Ishikawa (cell line): Measurements from ENCODE around the gene SAMSN1.

Experiments used
- CEBPB ChIP-seq: IDR thresholded peaks from 2 replicates; pipeline ENCODE4 v1.6.1; 2012
- CREB1 ChIP-seq: IDR thresholded peaks from 2 replicates; pipeline ENCODE4 v1.6.1; 2012; ENCODE audit warnings: low read depth
- EGR1 ChIP-seq: IDR thresholded peaks from 2 replicates; pipeline ENCODE4 v1.6.1; 2012
- EP300 ChIP-seq: IDR thresholded peaks from 2 replicates; pipeline ENCODE4 v1.6.1; 2012; ENCODE audit warnings: borderline replicate concordance
- FOXM1 ChIP-seq: IDR thresholded peaks from 2 replicates; pipeline ENCODE4 v1.6.1; 2012; ENCODE audit warnings: low read depth, borderline replicate concordance
- NFIC ChIP-seq: IDR thresholded peaks from 2 replicates; pipeline ENCODE4 v1.6.1; 2012
- RAD21 ChIP-seq: IDR thresholded peaks from 2 replicates; pipeline ENCODE4 v1.6.1; 2012; ENCODE audit warnings: low read depth
- TAF1 ChIP-seq: IDR thresholded peaks from 2 replicates; pipeline ENCODE4 v1.6.1; 2012; ENCODE audit warnings: low read depth, mild to moderate bottlenecking
- TCF12 ChIP-seq: IDR thresholded peaks from 2 replicates; pipeline ENCODE4 v1.6.1; 2012; ENCODE audit warnings: low read depth
- TEAD4 ChIP-seq: IDR thresholded peaks from 2 replicates; pipeline ENCODE4 v1.6.1; 2012
- YY1 ChIP-seq: IDR thresholded peaks from 2 replicates; pipeline ENCODE4 v1.6.1; 2012; ENCODE audit warnings: low read depth
- ZBTB7A ChIP-seq: IDR thresholded peaks from 2 replicates; pipeline ENCODE4 v1.6.1; 2012; ENCODE audit warnings: low read depth
- TF ChIP-seq, protein P1 (sequence below): IDR thresholded peaks from 2 replicates; pipeline ENCODE4 v1.6.1; 2012
- TF ChIP-seq, protein P2 (sequence below): IDR thresholded peaks from 2 replicates; pipeline ENCODE4 v1.6.1; 2012; ENCODE audit warnings: low read depth, mild to moderate bottlenecking
- TF ChIP-seq, protein P3 (sequence below): IDR thresholded peaks from 2 replicates; pipeline ENCODE4 v1.6.1; 2012

The SAMSN1 gene

DNA sequence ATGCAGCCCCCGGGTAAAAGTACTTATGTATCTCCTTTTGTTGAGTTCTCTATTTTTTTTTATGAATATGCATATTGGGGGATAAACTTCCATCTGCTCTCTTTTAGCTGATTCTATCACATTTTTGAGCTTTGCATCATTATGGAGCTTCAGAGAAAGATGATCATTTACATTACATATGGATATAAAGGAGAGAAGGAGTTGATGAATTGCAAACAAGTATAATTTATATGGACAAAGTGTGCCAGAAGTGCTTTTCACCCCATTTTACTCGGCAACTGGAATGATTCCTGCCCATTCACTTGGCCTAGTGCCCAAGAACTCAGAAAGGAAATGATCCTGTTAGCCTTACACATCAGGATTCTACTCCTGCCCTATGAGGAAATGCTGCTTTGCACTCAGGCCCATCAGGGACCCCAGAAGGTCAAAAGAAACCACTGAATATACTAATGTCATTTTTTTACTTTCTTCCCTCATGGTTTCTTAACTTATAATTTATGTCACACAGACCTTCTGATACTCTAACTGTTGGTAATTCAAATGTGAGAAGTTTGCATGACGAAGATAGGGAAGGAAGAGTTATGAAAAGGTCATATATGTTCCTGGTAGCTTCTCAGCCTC lies 65.6 kb downstream of the SAMSN1 start:
- TF ChIP-seq, protein P1, sequence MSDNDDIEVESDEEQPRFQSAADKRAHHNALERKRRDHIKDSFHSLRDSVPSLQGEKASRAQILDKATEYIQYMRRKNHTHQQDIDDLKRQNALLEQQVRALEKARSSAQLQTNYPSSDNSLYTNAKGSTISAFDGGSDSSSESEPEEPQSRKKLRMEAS, result no peak

DNA sequence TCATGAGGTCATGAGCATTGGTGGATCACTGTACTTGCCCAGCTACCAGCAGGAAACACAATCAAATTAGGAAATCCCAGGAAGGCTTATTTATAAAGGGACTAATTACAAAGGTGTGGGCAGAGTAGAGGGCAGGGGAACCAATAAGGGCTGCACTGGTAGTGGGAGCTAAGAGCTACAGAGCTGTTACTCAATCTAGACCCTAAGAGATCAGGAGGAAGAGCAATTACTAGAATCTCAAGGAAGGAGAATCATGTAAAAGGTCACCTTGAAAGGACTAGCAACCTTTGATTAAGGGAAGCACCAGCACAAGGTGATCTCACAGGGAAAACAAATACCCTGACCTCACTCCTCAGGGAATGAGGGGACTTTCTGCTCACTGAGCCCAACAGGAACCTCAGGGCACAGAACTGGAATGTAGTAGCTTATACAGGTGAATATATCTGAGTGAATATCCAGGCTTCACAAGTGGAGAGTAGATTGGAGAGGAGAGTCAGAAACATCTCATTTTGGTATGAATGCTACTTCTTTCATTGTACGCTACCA lies 66.8 kb downstream of the SAMSN1 start:
- no peak for TF ChIP-seq TEAD4
- no peak for TF ChIP-seq NFIC
- TF ChIP-seq TAF1, result no peak
- no peak for TF ChIP-seq RAD21
- no peak for TF ChIP-seq CEBPB
- TF ChIP-seq, protein P2, sequence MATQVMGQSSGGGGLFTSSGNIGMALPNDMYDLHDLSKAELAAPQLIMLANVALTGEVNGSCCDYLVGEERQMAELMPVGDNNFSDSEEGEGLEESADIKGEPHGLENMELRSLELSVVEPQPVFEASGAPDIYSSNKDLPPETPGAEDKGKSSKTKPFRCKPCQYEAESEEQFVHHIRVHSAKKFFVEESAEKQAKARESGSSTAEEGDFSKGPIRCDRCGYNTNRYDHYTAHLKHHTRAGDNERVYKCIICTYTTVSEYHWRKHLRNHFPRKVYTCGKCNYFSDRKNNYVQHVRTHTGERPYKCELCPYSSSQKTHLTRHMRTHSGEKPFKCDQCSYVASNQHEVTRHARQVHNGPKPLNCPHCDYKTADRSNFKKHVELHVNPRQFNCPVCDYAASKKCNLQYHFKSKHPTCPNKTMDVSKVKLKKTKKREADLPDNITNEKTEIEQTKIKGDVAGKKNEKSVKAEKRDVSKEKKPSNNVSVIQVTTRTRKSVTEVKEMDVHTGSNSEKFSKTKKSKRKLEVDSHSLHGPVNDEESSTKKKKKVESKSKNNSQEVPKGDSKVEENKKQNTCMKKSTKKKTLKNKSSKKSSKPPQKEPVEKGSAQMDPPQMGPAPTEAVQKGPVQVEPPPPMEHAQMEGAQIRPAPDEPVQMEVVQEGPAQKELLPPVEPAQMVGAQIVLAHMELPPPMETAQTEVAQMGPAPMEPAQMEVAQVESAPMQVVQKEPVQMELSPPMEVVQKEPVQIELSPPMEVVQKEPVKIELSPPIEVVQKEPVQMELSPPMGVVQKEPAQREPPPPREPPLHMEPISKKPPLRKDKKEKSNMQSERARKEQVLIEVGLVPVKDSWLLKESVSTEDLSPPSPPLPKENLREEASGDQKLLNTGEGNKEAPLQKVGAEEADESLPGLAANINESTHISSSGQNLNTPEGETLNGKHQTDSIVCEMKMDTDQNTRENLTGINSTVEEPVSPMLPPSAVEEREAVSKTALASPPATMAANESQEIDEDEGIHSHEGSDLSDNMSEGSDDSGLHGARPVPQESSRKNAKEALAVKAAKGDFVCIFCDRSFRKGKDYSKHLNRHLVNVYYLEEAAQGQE, result no peak

DNA sequence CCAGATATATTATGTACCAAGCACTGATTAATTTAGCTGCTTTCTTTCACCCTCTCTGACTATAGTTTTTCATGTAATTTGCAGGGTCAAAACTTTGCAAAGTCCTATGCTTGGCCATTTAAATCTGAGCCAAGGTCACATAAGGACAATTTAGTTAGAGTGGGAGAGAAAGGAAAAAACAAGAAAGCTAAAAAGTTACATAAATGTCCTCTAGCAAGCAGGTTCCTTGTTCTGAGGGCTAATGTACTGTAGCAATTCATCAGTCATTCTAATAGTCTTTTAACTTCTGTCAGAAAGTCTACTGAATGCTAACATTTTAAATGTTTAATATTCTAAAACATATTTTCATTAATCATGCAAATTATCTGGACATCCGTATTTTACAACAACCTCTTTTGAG lies 68.3 kb downstream of the SAMSN1 start:
- TF ChIP-seq YY1 (no peak), NFIC (no peak), ZBTB7A (no peak), TCF12 (no peak), EP300 (no peak)

DNA sequence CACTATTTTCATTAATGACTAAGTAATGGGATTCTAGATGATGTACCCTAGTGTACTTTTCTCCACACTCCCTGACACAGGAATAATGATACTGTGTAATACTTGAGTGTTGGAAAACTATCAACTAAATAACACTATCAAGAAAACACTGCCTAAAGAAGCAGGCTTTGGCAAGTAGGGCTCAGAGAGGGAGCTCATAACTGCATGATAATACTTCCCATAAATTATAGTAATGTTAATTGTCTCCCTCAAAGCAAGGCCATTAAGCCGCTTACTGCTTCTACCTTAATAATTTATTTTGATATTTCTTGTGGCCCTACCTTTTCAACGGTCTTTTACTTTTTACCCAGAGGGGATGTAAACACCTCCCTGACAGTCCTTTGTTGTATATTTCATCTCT lies 69.0 kb downstream of the SAMSN1 start:
- TF ChIP-seq EGR1 (no peak), ZBTB7A (no peak), EP300 (no peak), FOXM1 (no peak)
- TF ChIP-seq, protein P2, result no peak
- TF ChIP-seq, protein P3, sequence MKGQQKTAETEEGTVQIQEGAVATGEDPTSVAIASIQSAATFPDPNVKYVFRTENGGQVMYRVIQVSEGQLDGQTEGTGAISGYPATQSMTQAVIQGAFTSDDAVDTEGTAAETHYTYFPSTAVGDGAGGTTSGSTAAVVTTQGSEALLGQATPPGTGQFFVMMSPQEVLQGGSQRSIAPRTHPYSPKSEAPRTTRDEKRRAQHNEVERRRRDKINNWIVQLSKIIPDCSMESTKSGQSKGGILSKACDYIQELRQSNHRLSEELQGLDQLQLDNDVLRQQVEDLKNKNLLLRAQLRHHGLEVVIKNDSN, result no peak

DNA sequence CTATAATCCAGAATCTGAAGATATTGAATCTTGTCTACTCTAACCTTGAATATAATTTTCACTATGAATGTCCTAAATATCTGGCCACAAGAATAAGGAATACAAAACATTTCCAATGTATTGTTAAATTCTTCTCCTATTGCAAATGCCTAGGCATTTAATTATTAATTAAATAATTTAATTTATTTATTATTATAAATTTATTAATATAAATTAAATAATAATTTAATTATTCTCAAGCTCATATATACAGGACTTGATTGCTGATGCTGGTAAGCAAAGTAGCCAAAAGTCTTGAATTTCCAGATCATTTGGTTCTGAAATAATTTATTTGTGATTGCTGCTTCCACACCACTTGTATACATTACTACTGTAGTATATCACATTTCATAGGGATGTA lies 71.1 kb downstream of the SAMSN1 start:
- TF ChIP-seq YY1 (no peak), CEBPB (no peak), EP300 (no peak), TAF1 (no peak), ZBTB7A (no peak)
- TF ChIP-seq, protein P2, result no peak

DNA sequence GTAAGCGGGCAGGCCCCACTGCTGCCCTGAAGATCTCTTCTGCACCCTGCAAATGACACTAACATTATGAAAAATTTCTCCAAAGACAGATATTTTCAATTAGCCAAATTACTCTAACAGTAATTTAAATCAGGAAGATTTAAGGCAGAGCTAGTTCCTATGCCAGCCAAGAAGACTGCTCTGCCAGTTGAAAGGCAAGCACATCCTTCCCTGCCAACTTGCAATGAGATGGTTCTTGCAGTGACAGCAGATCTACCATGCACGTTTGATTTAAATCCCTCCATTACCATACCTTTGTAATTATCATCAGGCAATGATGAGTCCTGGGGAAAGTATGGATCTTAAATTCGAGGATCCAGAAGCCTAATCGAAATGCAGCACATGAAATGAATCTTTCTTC lies 76.5 kb downstream of the SAMSN1 start:
- no peak for TF ChIP-seq RAD21
- TF ChIP-seq TAF1, result no peak
- TF ChIP-seq TCF12, result no peak
- no peak for TF ChIP-seq ZBTB7A
- TF ChIP-seq FOXM1, result no peak
- TF ChIP-seq, protein P1, result no peak
- no peak for TF ChIP-seq CREB1
